LNCAP (cell line): ENCODE measurements around the gene ANTXR1.

ENCODE experiments used
- TF ChIP-seq, protein P1 (sequence below): fragments of 450-650 bp; IDR thresholded peaks from 2 replicates; pipeline ENCODE4 v1.5.1; 2017; ENCODE audit warnings: mild to moderate bottlenecking

Gene ANTXR1

GRCh38 chr2:69067026-69067630 lies 54.1 kb downstream of the ANTXR1 start:
- TF ChIP-seq, protein P1, sequence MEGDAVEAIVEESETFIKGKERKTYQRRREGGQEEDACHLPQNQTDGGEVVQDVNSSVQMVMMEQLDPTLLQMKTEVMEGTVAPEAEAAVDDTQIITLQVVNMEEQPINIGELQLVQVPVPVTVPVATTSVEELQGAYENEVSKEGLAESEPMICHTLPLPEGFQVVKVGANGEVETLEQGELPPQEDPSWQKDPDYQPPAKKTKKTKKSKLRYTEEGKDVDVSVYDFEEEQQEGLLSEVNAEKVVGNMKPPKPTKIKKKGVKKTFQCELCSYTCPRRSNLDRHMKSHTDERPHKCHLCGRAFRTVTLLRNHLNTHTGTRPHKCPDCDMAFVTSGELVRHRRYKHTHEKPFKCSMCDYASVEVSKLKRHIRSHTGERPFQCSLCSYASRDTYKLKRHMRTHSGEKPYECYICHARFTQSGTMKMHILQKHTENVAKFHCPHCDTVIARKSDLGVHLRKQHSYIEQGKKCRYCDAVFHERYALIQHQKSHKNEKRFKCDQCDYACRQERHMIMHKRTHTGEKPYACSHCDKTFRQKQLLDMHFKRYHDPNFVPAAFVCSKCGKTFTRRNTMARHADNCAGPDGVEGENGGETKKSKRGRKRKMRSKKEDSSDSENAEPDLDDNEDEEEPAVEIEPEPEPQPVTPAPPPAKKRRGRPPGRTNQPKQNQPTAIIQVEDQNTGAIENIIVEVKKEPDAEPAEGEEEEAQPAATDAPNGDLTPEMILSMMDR, result no peak

GRCh38 chr2:69067866-69068265 lies 54.9 kb downstream of the ANTXR1 start:
- TF ChIP-seq, protein P1, result no peak

DNA sequence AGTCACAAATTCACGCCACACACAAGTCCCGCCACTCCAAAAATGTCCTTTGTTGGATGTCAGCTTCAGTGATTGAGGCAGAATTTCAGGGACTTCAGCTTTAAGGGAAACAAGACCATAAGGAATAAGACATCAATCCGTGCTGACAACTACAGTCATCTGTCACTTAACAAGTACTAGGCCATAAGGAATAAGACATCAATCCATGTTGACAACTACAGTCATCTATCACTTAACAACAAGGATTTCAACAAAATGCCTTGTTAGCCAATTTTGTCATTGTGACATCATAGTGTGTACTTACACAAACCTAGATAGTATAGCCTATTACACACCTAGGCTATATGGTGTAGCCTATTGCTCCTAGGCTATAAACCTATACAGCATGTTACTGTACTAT lies 58.0 kb downstream of the ANTXR1 start:
- TF ChIP-seq, protein P1, result no peak

- TF ChIP-seq, protein P1, result no peak
Observed at GRCh38 chr2:69073928-69074570, 61.1 kb downstream of the ANTXR1 start.

- TF ChIP-seq, protein P1, result no peak
Observed at GRCh38 chr2:69074918-69075317, 61.9 kb downstream of the ANTXR1 start.

DNA sequence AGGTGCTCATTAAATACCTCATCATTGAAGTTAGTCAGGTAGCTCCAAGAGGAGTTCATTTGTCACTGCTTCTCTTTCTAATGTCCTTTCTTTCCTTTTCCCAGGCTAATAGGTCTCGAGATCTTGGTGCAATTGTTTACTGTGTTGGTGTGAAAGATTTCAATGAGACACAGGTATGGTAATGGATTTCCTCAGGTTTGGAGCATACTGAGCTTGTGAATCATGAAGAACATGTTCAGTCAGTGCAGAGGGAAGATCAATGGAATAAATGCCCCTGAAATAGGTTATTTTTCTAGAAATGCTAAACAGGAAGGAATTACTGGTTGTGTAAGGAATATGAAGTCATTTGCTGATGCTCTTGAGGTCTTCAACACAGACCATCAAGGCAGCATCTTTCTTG lies 62.5 kb downstream of the ANTXR1 start:
- TF ChIP-seq, protein P1, result no peak

- TF ChIP-seq, protein P1, result no peak
Observed at GRCh38 chr2:69076601-69077000, 63.6 kb downstream of the ANTXR1 start.
